ENCODE data around the gene ERICH6. TPM values are rescaled to one million over a fixed set of nuclear protein-coding genes. Genes with fewer than 3 reads are reported as not detected.

Gene ERICH6
- total RNA-seq, 3 donors from 2014 or later (not counting 1 experiment from before 2014, with no cell fraction given) = 0.35 to 3.7 (median 3.6) TPM

GRCh38 chr3:150631515-150632221 lies 72.1 kb downstream of the ERICH6 start:
- H3K4me1 ChIP-seq (ENCODE audit: control insufficient read depth, insufficient read depth, low read length) = peaks cover 22% of the 10 kb centered on the region
- ATAC-seq (no peak), DNase-seq (no peak)
- H3K4me3 ChIP-seq (ENCODE audit: low read length) = no peak overlapping the region
- intact Hi-C loops (cut with micrococcal nuclease) = no loop called here
- WGBS (ENCODE audit: insufficient coverage) = 98% methylated on average over 7 of the region's 7 CpGs
- Mint-ChIP-seq H3K27ac (peak overlapping the region; percentile 54 to 91), H3K36me3 (peaks cover 2% of the 10 kb centered on the region), H3K4me1 (peaks cover 35 to 39% of the 10 kb centered on the region in 2 donors), H3K27me3 (ENCODE audit: low read depth in 2 of 2) (no peaks in the 10 kb centered on the region), H3K4me3 (no peak overlapping the region), H3K9me3 (no peaks in the 10 kb centered on the region)
- TF ChIP-seq CTCF (IDR thresholded peaks at IDR 0.05) = no peak
- H3K27ac ChIP-seq (ENCODE audit: low read length) = no peak overlapping the region
- peaks cover 31% of the 10 kb centered on the region for H3K36me3 ChIP-seq (ENCODE audit: control insufficient read depth, insufficient read depth, low read length)
- H3K9me3 ChIP-seq (ENCODE audit: control insufficient read depth, insufficient read depth, low read length) = no peaks in the 10 kb centered on the region
- no peaks in the 10 kb centered on the region for H3K27me3 ChIP-seq (ENCODE audit: control insufficient read depth, insufficient read depth, low read length)

GRCh38 chr3:150627557-150627956 lies 76.2 kb downstream of the ERICH6 start:
- Histone ChIP-seq H3K4me1 (ENCODE audit: control insufficient read depth, insufficient read depth, low read length) (no peaks in the 10 kb centered on the region), H3K4me3 (ENCODE audit: low read length) (no peak overlapping the region), H3K27ac (ENCODE audit: low read length) (no peak overlapping the region), H3K9me3 (ENCODE audit: control insufficient read depth, insufficient read depth, low read length) (no peaks in the 10 kb centered on the region), H3K27me3 (ENCODE audit: control insufficient read depth, insufficient read depth, low read length) (no peaks in the 10 kb centered on the region), H3K36me3 (ENCODE audit: control insufficient read depth, insufficient read depth, low read length) (peaks cover 50% of the 10 kb centered on the region)
- ATAC-seq = no peak
- H3K4me3 Mint-ChIP-seq = no peak overlapping the region
- H3K27me3 Mint-ChIP-seq (ENCODE audit: low read depth in 2 of 2) = no peaks in the 10 kb centered on the region
- peaks cover 15 to 24% of the 10 kb centered on the region in 2 donors for H3K4me1 Mint-ChIP-seq
- H3K36me3 Mint-ChIP-seq = peaks cover 8% of the 10 kb centered on the region
- H3K9me3 Mint-ChIP-seq = no peaks in the 10 kb centered on the region
- no peak for DNase-seq
- intact Hi-C loops (cut with micrococcal nuclease) = no loop called here
- 100% methylated on average over 2 of the region's 2 CpGs for WGBS (ENCODE audit: insufficient coverage)
- H3K27ac Mint-ChIP-seq = no peak overlapping the region
- no peak for TF ChIP-seq CTCF (IDR thresholded peaks at IDR 0.05)

GRCh38 chr3:150626148-150626930 lies 77.4 kb downstream of the ERICH6 start:
- no peaks in the 10 kb centered on the region for H3K27me3 Mint-ChIP-seq (ENCODE audit: low read depth in 2 of 2)
- DNase-seq (no peak), ATAC-seq (no peak)
- H3K4me1 ChIP-seq (ENCODE audit: control insufficient read depth, insufficient read depth, low read length) = no peaks in the 10 kb centered on the region
- peaks cover 25 to 30% of the 10 kb centered on the region in 2 donors for H3K4me1 Mint-ChIP-seq
- peaks cover 8% of the 10 kb centered on the region for H3K36me3 Mint-ChIP-seq
- peak overlapping the region; percentile 2 to 4 for H3K27ac Mint-ChIP-seq
- H3K27me3 ChIP-seq (ENCODE audit: control insufficient read depth, insufficient read depth, low read length) = no peaks in the 10 kb centered on the region
- no peaks in the 10 kb centered on the region for H3K9me3 ChIP-seq (ENCODE audit: control insufficient read depth, insufficient read depth, low read length)
- no peak overlapping the region for H3K4me3 ChIP-seq (ENCODE audit: low read length)
- no peaks in the 10 kb centered on the region for H3K9me3 Mint-ChIP-seq
- H3K27ac ChIP-seq (ENCODE audit: low read length) = no peak overlapping the region
- H3K4me3 Mint-ChIP-seq = no peak overlapping the region
- WGBS (ENCODE audit: insufficient coverage) = 100% methylated on average over 2 of the region's 2 CpGs
- TF ChIP-seq CTCF (IDR thresholded peaks at IDR 0.05) = no peak
- intact Hi-C loops (cut with micrococcal nuclease) = no loop called here
- peaks cover 50% of the 10 kb centered on the region for H3K36me3 ChIP-seq (ENCODE audit: control insufficient read depth, insufficient read depth, low read length)

Measured in natural killer cell (primary cell).